ENCODE data around the gene HSP90AB1. TPM values are rescaled to one million over a fixed set of nuclear protein-coding genes. Genes with fewer than 3 reads are reported as not detected.

Gene HSP90AB1
- total RNA-seq, 1 donor, result 832 TPM

DNA sequence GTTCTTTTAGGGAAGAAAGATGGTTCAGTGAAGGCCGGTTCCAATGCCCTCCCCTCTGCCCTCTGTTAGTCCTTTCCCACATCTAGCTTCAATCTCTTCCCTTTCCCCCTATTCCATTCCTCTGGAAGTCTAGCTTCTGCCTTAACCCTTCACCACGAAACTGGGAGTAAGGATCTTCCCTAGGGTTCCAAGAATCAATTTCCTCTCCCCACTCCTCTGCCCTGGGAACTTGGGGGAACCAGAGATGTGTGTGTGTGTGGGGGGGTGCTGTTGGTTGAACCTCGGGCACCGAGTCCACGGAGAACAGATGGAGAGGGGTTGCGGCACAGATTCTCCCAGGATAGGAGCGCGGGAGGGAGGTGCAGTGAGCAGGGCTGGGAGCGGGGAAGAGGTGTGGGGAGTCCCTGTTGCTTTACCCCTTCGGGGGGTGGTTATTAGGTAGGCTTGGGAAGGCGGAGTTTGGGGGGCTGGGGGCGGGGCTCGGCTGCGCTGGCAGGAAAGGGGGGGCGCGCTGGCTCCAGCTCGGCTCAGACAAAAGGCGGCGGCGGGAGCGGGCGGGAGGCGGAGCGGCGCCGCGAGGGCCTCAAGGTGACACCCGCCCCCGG lies 23.1 kb downstream of the HSP90AB1 start, which contains the start of gene TMEM151B:
TSS of gene TMEM151B (plus strand) at position 530 of the 605 bp plus-strand sequence. CDS start 293 bp downstream, outside the sequence.
- TF ChIP-seq, protein P1, sequence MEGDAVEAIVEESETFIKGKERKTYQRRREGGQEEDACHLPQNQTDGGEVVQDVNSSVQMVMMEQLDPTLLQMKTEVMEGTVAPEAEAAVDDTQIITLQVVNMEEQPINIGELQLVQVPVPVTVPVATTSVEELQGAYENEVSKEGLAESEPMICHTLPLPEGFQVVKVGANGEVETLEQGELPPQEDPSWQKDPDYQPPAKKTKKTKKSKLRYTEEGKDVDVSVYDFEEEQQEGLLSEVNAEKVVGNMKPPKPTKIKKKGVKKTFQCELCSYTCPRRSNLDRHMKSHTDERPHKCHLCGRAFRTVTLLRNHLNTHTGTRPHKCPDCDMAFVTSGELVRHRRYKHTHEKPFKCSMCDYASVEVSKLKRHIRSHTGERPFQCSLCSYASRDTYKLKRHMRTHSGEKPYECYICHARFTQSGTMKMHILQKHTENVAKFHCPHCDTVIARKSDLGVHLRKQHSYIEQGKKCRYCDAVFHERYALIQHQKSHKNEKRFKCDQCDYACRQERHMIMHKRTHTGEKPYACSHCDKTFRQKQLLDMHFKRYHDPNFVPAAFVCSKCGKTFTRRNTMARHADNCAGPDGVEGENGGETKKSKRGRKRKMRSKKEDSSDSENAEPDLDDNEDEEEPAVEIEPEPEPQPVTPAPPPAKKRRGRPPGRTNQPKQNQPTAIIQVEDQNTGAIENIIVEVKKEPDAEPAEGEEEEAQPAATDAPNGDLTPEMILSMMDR (IDR thresholded peaks at IDR 0.05; ENCODE audit: insufficient read depth, low read length), result no peak
- no peak for DNase-seq (ENCODE audit: low read depth)
- no peak within 1 kb of the TSS for H3K4me3 ChIP-seq (ENCODE audit: low read depth, low read length)

DNA sequence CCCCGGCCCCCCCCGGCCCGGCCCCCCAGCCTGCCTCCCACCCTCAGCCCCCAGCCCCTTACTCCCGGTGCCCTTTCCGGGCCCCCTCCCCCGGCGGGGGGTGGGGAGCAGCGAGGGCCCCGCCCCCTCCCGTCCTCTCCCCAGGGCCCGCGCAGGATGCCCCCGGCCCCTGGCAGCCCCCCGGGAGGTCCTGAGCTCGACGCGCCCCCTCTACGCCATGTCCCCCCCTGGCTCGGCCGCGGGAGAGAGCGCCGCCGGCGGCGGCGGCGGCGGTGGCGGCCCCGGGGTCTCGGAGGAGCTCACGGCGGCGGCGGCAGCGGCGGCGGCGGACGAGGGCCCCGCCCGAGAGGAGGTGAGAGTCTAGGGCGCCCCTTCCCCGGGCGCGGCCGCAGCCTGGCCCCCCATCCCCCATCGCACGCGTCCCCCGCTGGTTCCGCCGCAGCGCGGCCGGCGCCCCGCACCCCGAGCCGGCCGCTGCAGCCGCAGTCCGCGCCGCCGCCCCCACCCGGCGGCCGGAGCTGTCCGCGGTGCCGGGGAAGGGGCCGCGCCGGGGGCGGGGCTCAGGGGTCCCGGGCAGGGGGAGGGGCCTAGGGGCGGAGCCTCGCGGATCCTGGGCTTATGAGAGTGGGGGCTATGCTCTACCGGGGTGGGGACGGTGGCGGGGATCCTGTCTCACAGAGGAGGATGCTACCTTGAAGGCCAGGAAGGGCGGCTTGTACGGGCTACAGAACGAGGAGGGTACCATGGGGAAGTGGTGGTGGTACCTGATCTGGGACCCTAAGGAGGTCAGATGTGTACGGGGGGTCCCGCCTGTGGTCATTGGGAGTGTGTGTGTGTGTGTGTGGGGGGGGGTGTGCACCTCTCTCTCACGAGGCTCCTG lies 23.9 kb downstream of the HSP90AB1 start:
- H3K4me3 ChIP-seq (ENCODE audit: low read depth, low read length), result no peak overlapping the region
- TF ChIP-seq, protein P1 (IDR thresholded peaks at IDR 0.05; ENCODE audit: insufficient read depth, low read length), result no peak
- DNase-seq (ENCODE audit: low read depth), result no peak

DNA sequence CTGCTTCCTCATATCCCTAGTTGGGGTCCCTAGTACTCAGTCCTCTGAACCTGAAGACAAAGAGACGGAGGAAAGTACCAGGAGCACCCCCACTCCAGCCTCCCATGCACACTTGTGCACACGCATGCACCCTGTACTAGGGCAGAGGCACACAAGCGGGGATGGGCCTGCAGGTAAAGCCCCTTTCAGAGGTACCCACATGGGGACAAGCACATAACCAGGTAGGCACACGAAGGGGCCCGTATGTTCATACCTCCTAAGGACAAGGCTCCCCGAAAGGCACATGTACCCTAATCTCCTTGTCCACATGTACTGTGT lies 24.5 kb downstream of the HSP90AB1 start:
- TF ChIP-seq, protein P1 (IDR thresholded peaks at IDR 0.05; ENCODE audit: insufficient read depth, low read length), result no peak
- no peak for DNase-seq (ENCODE audit: low read depth)
- no peak overlapping the region for H3K4me3 ChIP-seq (ENCODE audit: low read depth, low read length)

DNA sequence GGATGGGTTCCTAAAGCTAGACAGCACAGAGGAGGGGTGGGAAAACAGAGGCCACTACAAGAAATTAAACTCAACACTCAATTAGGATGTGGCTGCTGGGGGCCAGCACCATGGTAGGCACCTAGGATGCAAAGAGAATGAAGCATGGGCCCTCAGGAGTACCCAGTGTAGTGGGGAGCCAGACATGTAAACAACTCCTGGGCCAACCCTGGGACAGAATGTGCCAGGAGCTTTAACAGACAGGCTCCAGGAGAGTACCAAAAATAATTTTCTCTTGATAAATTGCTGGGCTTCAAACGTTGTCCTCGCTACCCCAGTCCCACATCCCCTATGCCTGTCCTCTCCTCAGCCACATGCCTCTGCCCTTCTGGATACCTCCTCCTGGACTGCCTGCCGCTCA lies 25.0 kb downstream of the HSP90AB1 start:
- no peak overlapping the region for H3K4me3 ChIP-seq (ENCODE audit: low read depth, low read length)
- TF ChIP-seq, protein P1 (IDR thresholded peaks at IDR 0.05; ENCODE audit: insufficient read depth, low read length), result no peak
- DNase-seq (ENCODE audit: low read depth), result no peak

DNA sequence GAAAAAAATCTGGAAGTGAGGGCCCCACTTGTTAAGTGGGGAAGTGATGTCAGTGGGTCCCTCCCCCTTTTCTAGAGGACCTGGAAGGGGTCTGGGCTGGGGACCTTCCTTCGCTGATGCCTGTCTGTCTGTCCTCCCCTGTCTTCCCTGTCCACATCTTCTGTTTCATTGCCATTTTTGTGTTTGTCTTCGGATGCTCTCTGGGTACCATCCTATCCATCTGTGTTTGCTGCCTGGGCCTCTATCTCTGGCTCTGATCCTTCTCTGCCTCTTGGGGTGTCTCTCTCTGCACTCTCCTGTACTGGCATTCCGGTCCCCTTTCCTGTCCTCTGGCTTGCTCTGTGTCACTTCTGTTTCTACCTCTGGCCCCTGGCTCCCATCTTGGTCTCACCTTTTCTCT lies 25.6 kb downstream of the HSP90AB1 start:
- no peak for DNase-seq (ENCODE audit: low read depth)
- no peak overlapping the region for H3K4me3 ChIP-seq (ENCODE audit: low read depth, low read length)
- TF ChIP-seq, protein P1 (IDR thresholded peaks at IDR 0.05; ENCODE audit: insufficient read depth, low read length), result no peak

DNA sequence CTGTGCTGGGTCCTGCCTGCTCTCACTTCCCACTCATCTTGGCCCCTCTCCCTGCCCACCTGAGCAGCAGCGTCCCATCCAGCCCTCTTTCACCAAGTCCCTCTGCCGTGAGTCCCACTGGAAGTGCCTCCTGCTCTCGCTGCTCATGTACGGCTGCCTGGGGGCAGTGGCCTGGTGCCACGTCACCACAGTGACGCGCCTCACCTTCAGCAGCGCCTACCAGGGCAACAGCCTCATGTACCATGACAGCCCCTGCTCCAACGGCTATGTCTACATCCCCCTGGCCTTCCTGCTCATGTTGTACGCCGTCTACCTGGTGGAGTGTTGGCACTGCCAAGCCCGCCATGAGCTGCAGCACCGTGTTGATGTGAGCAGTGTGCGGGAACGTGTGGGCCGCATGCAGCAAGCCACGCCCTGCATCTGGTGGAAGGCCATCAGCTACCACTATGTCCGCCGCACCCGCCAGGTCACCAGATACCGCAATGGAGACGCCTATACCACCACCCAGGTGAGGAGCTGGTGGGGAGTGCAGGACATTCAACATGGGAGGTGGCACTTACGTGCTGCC lies 26.2 kb downstream of the HSP90AB1 start:
- DNase-seq (ENCODE audit: low read depth), result no peak
- TF ChIP-seq, protein P1 (IDR thresholded peaks at IDR 0.05; ENCODE audit: insufficient read depth, low read length), result no peak
- no peak overlapping the region for H3K4me3 ChIP-seq (ENCODE audit: low read depth, low read length)
